Left forelimb (tissue), 1 donor: Measurements from ENCODE around the gene GRP.

ENCODE experiments used
- DNase-seq: peaks from one replicate; pipeline ENCODE4 v3.0.0-alpha.2; 2018; ENCODE audit warnings: low spot score

The GRP gene

DNA sequence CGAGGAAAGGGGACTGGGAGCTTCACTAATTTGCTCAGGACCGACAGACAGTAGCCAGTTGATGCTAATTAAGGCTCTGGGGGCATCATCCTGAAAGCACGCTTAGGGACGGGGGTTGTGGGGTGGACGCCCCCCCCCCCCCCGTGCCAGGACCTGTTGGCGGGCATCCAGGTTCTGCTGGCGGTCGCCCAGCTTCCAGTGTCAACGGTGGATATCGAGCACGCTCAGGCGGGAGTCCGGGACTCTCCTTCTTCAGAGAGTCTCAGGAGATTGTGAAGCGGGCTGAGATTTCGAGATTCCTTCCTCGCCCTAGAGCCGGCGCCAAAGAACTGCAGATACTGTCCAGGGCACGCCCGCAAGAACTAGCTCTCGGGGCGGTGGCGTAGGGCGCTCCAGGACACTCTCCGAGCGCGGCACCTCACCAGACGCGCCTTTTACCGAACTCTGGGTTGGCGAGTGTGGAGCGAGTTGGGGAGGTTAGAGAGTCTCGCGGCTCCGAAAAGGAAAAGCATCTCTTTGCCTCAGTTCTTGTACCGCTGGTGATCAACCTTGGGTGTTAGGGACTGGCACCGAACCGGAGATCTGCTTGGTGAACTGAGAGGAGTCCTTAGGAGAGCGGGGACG, 47.7 kb downstream of the GRP start:
- no peak for DNase-seq

DNA sequence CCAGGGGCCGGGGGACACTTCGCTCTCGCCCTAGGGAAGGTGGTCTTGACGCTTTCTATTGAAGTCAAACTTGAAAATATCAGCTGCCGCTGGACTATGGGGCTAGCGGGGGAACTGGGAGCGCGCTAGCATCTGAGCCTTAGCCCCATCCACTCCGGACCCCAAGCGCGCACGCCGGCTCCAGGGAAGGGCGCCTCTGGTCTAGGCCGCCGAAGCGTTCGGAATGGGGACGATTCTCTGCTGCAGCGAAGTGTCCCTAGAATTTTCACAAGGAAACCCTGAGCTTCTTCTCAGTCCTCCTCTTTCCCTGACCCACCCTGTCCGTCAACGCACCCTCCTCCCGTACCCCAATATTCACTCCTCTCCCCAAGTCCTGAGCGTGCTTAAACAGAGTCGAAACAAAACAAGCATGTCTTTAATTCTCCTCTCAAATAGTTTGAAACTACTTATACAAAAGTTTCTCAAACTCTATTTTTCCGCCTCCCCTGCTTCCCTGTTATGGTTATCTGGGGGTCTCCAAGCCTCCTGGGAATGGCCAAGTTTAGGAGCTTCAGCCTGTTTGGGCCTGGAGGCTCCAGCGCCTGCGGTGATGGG, 48.3 kb downstream of the GRP start:
- no peak for DNase-seq

DNA sequence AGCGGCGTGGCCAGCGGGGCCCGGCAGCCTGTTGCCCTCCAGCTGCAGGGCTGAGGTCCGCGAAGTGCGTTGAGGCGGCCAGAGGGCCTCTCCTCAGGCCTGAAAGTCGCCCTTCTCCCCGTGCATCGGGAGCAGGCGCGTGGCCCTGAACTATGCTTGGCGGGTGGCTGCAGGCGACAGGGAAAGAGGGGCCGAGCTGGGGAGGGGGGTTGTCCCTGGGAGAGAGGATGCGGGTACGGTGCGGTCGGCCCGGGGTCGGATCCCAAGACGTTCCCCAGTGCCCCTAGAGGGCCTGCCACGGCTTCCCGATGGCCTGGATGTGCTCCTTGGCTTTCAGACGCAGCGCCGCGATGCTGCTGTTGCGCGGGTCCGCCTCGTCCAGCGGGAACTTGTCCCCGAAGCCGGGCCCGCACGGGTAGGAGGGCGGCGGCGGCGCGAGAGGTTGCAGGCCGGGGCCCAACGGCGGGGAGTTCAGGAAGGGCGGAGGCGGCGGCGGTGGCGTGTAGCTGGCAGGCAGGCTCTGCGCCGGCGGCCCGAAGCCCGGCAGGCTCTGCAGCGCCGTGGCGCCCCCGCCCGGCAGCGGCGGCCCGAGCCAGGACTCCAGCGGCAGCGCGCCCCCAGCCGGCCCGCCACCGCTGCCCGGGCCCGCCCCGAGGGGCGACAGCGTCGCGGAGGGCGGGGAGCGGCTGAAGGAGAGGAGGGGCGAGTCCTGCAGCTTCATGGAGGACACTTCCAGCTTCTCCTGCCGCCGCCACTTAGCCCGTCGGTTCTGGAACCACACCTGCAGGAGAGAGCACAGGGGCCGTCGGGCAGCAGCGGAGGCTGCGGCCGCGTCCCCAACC, 49.0 kb downstream of the GRP start:
- no peak for DNase-seq

DNA sequence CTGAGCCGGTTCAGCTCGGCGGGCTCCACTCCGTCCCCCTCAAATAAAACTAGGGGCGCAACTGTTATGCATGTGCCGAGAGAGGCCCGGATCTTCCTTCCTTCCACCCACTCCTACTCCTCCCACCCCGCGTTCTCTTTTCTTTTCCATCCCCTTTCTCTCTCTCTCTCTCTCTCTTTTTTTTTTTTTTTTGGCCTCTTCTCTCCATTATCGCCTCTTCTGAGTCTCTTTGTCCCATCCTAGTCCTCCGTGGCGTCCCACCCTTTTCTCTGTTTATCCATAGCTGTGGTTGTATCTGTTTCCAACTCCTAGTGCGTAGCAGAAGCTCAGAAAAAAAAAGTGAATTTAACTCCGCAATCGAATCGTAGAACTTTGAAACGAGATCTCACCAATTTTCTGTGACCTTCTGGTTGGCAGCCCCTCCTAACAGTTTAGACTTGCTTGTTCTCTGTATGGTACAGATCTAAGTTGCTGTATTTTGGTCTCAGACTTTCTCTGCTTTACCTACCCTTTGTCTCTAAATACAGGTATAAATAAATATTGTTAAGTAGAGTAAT, 49.7 kb downstream of the GRP start:
- no peak for DNase-seq

DNA sequence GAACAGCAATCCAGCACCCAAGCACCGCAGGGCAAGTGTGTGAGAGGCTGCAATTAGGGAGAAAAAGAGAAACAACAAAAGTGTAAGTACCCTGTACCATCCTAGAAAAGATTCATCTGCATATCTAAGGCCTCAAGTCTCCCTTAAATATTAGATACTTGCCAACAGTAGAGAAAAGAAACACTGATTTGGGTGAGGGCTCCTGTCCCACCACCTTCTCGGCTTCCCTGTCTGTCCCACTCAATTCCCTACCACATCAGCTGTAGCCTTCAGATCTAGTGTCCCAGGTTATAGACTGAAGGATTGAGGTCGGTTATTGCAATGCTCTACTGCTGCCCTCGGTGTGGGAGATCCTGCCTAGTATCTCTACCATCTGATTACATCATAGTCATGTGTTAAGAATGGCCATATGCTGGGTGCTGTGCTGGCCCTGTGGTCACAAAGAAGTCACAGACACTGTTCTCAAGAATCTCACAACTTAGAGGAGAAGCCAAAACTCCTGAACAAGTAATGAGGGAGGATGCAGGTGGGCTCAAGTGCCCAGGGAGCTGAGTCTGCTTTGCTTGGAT, 50.8 kb downstream of the GRP start:
- DNase-seq = no peak

DNA sequence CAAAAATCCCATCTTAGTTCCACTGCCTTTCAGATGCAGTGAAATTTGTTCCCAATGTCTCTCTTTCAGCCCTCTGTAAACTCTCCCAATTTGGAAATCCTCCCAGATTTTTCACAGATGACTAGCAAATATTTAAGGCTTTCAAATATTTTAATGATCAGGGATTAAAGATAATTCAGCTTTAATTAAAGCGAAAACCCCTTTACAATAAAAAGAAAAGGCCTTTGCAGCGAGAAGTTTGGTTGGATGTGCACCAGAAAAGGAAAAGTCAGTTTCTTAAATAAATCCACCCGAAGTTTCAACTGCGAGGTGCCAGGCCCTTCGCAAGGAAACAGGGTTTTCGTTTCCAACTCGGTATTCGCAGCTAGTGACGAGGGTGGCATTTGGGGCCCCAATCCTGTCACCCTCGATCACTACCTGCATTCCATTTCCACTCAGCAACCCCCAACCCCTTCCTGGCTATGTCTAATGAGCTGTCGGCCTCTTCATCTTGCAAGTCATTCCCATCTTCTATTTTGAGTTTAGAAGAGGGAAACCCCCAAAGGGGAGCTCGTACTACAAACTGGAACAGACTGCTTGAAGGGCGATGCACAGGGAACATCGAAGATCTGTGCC, 51.8 kb downstream of the GRP start:
- no peak for DNase-seq

DNA sequence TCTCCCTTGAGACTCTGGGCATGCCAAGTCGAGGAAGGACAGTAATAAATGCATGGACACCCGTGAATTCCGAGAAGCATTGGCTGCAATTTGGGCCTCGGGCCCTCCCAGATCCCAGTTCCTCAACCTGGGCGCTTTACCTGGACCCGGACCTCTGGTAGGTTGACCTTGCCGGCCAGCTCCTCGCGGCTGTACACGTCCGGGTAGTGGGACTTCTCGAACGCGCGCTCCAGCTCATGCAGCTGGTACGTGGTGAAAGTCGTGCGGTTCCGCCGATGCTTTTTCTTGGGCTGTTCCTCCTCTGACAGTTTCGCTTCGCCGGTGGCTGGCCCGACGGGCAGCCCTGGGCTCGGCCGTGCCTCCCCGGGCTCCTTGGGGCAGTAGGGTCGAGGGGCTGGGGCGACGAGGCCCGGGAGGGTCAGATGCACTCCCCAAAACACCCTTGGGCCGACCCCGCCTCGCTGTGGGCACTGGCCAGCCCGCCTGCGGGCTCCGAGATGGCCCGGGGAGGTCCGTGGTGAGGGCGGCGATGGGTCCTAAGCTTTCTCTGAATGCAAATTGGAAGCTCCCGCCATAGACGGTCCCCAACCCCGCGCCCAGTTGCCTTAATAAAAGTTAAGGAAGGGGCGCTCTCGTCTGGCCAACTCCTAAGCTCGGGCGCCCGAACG, 52.4 kb downstream of the GRP start:
- DNase-seq = no peak

DNA sequence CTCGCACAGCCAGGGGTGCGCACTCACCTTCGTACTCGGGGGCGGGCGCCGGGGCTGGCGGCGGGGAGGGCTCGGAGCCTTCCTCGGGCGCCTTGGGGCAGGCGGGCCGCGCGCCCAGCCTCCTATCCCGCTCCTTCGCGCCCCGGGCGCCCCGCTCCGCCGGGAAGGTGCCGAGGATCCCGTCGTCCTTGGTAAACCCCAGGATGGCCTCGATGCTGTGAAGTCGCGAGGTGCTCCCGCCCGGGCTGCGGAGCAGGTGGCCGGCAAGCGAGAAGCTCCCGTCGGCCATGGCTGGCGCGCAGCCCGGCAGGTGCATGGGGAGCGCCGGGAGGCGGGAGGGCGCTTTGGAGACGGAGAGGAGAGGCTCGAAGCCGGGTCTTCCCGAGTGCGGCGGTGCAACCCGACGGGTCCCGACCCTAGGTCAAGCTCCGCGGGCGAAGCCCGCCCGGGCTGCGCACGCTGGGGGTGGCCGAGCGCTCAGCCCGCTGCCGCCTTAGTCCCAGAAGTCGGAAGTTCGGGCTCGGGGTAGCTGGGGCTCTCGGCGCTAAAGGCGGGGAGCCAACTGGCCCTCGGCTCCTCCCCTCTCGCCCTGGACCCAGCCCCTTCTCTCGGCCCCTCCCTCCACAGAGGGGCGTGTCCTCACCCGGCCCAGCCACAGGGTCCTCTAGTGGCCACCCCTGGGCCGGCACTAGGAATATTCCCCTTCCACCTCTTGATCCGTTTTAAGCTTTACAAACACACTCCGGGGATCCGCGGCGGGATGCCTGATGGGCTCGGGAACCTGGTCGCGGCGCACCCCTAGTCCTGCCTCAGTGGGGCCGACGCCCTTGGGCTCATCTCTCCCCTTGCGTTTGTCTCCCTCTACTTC, 53.2 kb downstream of the GRP start, which contains the start of gene RAX:
RAX (minus strand) TSS at position 564 of the 868 bp plus-strand sequence; CDS start at position 316, 248 bp downstream.
- DNase-seq = no peak

DNA sequence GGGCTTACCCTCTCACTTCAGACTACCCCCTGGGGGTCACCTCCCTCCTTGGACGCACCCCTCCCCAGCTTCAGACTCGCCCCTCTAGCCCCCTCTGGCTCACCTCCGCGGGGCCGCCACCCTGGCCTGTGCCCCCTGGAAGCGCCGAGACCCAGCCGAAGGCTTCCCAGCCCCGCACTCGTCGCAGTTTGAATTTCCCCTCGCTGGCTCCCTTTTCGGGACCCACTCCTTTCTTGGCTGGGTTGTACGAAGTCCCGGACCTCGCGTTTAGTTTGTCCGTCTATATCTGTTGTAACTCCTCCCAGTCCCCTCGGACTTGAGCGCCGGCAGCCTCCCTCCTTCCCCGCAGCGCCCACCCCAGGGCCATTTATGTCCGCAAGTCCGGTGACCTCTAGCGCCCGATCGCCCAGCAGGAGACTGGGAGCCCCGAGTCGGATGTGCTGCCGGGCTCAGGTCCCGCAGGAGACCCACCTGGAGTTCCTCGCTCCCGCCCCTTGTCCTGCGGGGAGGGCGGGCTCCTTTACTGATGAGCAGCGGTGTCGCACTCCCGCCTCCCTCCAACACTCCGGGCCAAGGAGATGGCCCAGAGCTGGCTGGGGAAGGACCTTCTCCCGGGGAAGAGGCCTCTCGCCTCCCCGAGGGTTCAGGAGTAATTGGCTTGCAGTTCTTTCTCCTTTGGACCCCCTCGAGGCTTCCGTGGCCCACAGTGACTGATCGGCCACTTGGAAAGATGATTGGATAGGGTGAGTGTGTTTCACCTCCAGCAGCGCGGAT, 54.0 kb downstream of the GRP start:
- DNase-seq = no peak

DNA sequence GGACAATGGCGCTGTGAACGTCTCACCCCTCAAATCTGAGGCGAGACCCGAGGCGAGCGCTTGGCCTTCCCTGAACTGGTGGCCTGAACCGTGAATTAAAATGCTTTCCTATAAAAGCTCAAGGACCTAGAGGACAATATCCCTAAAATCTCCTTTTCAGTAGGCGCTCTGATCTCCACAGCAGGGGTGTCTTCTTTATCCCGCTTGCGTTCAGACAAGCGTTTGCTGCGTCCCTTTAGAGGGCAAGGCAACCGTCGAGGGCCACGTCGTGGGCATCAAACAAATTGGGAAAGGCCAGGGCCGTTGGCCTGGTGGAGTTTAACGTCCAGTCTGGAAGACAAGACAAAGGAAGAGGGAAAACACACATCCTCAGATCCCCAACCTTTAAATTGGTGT, 54.6 kb downstream of the GRP start:
- DNase-seq = no peak

DNA sequence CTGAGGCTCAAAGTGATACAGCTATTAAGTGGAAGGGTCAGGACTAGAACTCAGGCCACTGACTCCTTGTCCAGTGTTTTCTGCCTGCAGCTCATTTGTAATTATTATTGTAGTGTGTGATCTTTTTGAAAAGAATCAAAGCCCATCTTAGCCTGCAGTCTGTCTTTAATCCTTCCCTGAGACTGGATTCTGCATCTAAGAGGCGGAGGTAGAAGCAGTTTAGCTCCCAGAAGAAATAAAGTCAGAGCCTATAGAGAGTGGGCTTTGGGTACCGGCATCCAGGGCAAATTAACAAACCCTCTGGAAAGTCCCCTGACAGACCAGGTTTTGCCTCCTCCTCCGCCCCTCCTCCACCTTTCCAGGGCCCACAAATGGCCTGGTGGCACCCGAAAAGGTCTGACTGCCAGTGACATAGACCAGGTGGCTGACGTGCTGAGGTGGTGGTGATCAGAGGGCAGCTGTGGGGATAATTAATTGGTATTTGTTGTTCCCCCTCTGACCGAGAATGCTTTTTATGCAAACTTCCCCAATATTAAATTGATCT, 55.5 kb downstream of the GRP start:
- DNase-seq = no peak

DNA sequence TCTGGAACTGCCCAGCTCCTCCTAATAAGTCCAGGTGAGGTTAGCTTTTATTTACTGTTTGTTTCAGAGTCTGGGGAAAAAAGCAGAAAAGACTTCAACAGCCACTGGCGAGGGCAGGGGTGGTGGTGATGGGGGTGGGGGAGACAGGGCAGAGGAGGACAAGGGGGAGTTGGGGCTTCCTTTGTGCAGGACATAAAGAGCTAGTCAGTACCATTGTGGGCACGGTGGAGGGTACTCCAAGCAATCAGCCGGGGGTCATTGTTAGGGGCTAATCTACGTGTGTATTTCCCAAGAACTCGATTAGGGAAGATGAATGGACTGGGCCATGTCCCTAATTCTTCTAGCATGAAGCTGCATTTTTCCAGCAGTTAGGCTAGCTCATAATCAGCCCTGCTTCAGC, 56.1 kb downstream of the GRP start:
- DNase-seq = no peak

DNA sequence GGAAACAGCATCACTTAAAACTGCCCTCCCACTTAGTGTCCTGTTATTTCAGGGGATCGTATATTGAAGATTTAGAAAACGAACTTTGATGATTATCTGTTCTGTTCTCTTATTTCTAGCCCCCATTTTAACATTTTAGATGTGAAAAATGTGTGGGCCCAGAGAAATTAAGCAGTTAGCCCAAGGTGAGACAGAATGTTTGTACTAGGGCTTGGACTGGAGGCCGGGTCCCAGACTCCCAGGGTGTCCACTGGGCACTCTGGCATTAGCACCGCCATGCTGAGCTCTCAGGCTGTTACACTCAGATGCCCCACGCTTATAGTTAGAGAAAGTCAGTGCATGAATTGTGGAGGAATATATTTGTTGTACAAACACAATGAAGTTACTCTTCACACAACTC, 58.8 kb downstream of the GRP start:
- DNase-seq = no peak

DNA sequence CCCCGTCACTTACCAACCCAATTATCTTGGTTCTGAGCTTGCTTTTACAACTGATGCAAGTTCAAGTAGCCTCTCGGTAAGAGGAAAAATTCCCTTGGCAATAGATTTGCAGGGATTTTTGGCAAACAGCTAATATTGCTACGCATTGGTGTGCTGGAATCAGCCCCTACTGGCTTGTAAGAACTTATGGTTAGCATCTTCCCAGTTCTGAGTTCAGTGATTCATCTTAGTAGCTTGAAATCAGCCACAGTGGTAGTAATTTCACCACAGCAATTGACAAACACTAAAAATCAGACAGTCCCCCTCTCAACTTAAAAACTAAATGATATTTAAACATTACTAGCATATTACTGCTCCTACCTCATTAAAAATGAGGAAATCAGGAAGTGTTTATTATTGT, 59.2 kb downstream of the GRP start:
- DNase-seq = no peak

DNA sequence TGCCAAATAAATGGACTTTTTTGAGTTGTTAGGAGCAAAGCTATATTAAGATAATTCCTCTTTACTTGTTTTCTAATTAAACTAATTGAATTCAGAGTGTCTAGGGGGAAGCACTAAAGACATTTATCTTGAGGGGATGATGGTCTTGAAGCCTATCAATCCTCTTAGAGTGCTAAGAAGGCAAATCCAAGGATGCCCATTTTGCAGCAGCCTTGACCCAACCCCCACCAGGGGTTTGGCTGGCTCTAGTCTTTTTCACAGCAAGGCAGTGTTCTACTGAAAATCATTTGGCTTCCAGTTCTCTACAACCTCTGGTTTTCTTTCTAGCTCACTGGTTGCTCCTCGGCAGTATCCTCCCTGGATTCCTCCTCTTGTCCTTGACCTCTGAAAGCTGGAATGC, 59.8 kb downstream of the GRP start:
- DNase-seq = no peak
